Measurements from ENCODE around the gene PIGV. TPM values are rescaled to one million over a fixed set of nuclear protein-coding genes. Genes with fewer than 3 reads are reported as not detected.
A peak's percentile ranks its signal among the peaks of the same experiment; 100 is the strongest.

Gene PIGV
- total RNA-seq (8.6 TPM), polyA plus RNA-seq (10 to 100 TPM in 2 of 4 donors, 1 to 10 TPM in 2; 8.3 to 13.2 (median 9.8) TPM)

- Histone ChIP-seq H3K9me3 (ENCODE audit: control insufficient read depth in 2 of 2, low read length in 2 of 2) (no peaks in the 10 kb centered on the region), H3K4me3 (ENCODE audit: low read depth, low read length) (peak within 1 kb of the TSS; percentile 95), H3K4me1 (ENCODE audit: control insufficient read depth, insufficient read depth, low read length, poor library complexity, severe bottlenecking) (peaks cover 58% of the 10 kb centered on the region), H3K27me3 (ENCODE audit: control insufficient read depth, insufficient read depth, low read length) (no peaks in the 10 kb centered on the region), H3K27ac (ENCODE audit: insufficient read depth, low read length, poor library complexity, severe bottlenecking) (peak within 1 kb of the TSS; percentile 96), H3K36me3 (ENCODE audit: control insufficient read depth, insufficient read depth, low read length) (no peaks in the 10 kb centered on the region)
- Mint-ChIP-seq H3K4me1 (peaks cover 18 to 74% (median 48%) of the 10 kb centered on the region in 4 donors), H3K9me3 (no peaks in the 10 kb centered on the region), H3K27ac (peak within 1 kb of the TSS; percentile 93 to 100 (median 100)), H3K4me3 (peak within 1 kb of the TSS; percentile 96 to 100 (median 98)), H3K27me3 (peaks cover 9% of the 10 kb centered on the region), H3K36me3 (peaks cover 12% of the 10 kb centered on the region)
- ATAC-seq (ENCODE audit: low read depth in 2 of 2) (peak; percentile 75 to 76), DNase-seq (peak; percentile 77 to 91 (median 89))
Observed at GRCh38 chr1:26787706-26788514, at the start of gene PIGV. TSS of gene PIGV (plus strand) at chr1:26787950. CDS start at chr1:26790816, 2,866 bp downstream.

- Histone ChIP-seq H3K4me1 (ENCODE audit: control insufficient read depth, insufficient read depth, low read length, poor library complexity, severe bottlenecking) (peaks cover 49% of the 10 kb centered on the region), H3K27ac (ENCODE audit: insufficient read depth, low read length, poor library complexity, severe bottlenecking) (peak overlapping the region; percentile 66), H3K9me3 (ENCODE audit: control insufficient read depth in 2 of 2, low read length in 2 of 2) (no peaks in the 10 kb centered on the region), H3K4me3 (ENCODE audit: low read depth, low read length) (peak overlapping the region; percentile 74), H3K27me3 (ENCODE audit: control insufficient read depth, insufficient read depth, low read length) (no peaks in the 10 kb centered on the region), H3K36me3 (ENCODE audit: control insufficient read depth, insufficient read depth, low read length) (peaks cover 56% of the 10 kb centered on the region)
- peaks cover 33 to 76% (median 53%) of the 10 kb centered on the region in 4 donors for H3K4me1 Mint-ChIP-seq
- peak overlapping the region; percentile 62 to 98 (median 86) for H3K27ac Mint-ChIP-seq
- DNase-seq (peak in 1 of 3 donors; percentile 47), ATAC-seq (ENCODE audit: low read depth in 2 of 2) (no peak)
- H3K9me3 Mint-ChIP-seq: no peaks in the 10 kb centered on the region
- peaks cover 26% of the 10 kb centered on the region for H3K36me3 Mint-ChIP-seq
- peak overlapping the region; percentile 16 to 83 (median 76) for H3K4me3 Mint-ChIP-seq
- no peaks in the 10 kb centered on the region for H3K27me3 Mint-ChIP-seq
Observed at GRCh38 chr1:26739329-26739914, 48.3 kb upstream of the PIGV start.

- H3K4me3 ChIP-seq (ENCODE audit: low read depth, low read length): peak overlapping the region; percentile 74
- Mint-ChIP-seq H3K27me3 (no peaks in the 10 kb centered on the region), H3K4me3 (peak overlapping the region; percentile 5 to 82 (median 43)), H3K9me3 (no peaks in the 10 kb centered on the region), H3K4me1 (peaks cover 33 to 79% (median 57%) of the 10 kb centered on the region in 4 donors), H3K27ac (peak overlapping the region; percentile 62 to 98 (median 86)), H3K36me3 (peaks cover 26% of the 10 kb centered on the region)
- peak overlapping the region; percentile 66 for H3K27ac ChIP-seq (ENCODE audit: insufficient read depth, low read length, poor library complexity, severe bottlenecking)
- H3K27me3 ChIP-seq (ENCODE audit: control insufficient read depth, insufficient read depth, low read length): no peaks in the 10 kb centered on the region
- DNase-seq (no peak), ATAC-seq (ENCODE audit: low read depth in 2 of 2) (no peak)
- peaks cover 49% of the 10 kb centered on the region for H3K36me3 ChIP-seq (ENCODE audit: control insufficient read depth, insufficient read depth, low read length)
- H3K9me3 ChIP-seq (ENCODE audit: control insufficient read depth in 2 of 2, low read length in 2 of 2): no peaks in the 10 kb centered on the region
- peaks cover 54% of the 10 kb centered on the region for H3K4me1 ChIP-seq (ENCODE audit: control insufficient read depth, insufficient read depth, low read length, poor library complexity, severe bottlenecking)
Observed at GRCh38 chr1:26740023-26740634, 47.6 kb upstream of the PIGV start.

GRCh38 chr1:26740952-26741351, 46.8 kb upstream of the PIGV start:
- no peaks in the 10 kb centered on the region for H3K27me3 Mint-ChIP-seq
- Histone ChIP-seq H3K27me3 (ENCODE audit: control insufficient read depth, insufficient read depth, low read length) (no peaks in the 10 kb centered on the region), H3K27ac (ENCODE audit: insufficient read depth, low read length, poor library complexity, severe bottlenecking) (peak overlapping the region; percentile 66), H3K4me1 (ENCODE audit: control insufficient read depth, insufficient read depth, low read length, poor library complexity, severe bottlenecking) (peaks cover 60% of the 10 kb centered on the region), H3K4me3 (ENCODE audit: low read depth, low read length) (no peak overlapping the region), H3K9me3 (ENCODE audit: control insufficient read depth in 2 of 2, low read length in 2 of 2) (no peaks in the 10 kb centered on the region), H3K36me3 (ENCODE audit: control insufficient read depth, insufficient read depth, low read length) (peaks cover 43% of the 10 kb centered on the region)
- ATAC-seq (ENCODE audit: low read depth in 2 of 2): no peak
- peaks cover 25% of the 10 kb centered on the region for H3K36me3 Mint-ChIP-seq
- peak overlapping the region in 1 of 4 donors; percentile 66 for H3K4me3 Mint-ChIP-seq
- no peak for DNase-seq
- H3K27ac Mint-ChIP-seq: peak overlapping the region in 2 of 3 donors; percentile 86 to 88
- no peaks in the 10 kb centered on the region for H3K9me3 Mint-ChIP-seq
- H3K4me1 Mint-ChIP-seq: peaks cover 33 to 83% (median 55%) of the 10 kb centered on the region in 4 donors

- Mint-ChIP-seq H3K36me3 (peaks cover 35% of the 10 kb centered on the region), H3K9me3 (no peaks in the 10 kb centered on the region), H3K4me1 (peaks cover 37 to 99% (median 69%) of the 10 kb centered on the region in 4 donors), H3K4me3 (peak overlapping the region; percentile 43 to 84 (median 65)), H3K27me3 (no peaks in the 10 kb centered on the region), H3K27ac (peak overlapping the region; percentile 86 to 96 (median 93))
- Histone ChIP-seq H3K9me3 (ENCODE audit: control insufficient read depth in 2 of 2, low read length in 2 of 2) (no peaks in the 10 kb centered on the region), H3K27me3 (ENCODE audit: control insufficient read depth, insufficient read depth, low read length) (no peaks in the 10 kb centered on the region), H3K27ac (ENCODE audit: insufficient read depth, low read length, poor library complexity, severe bottlenecking) (peak overlapping the region; percentile 95), H3K36me3 (ENCODE audit: control insufficient read depth, insufficient read depth, low read length) (peaks cover 35% of the 10 kb centered on the region), H3K4me1 (ENCODE audit: control insufficient read depth, insufficient read depth, low read length, poor library complexity, severe bottlenecking) (peaks cover 76% of the 10 kb centered on the region), H3K4me3 (ENCODE audit: low read depth, low read length) (peak overlapping the region; percentile 68)
- ATAC-seq (ENCODE audit: low read depth in 2 of 2): no peak
- DNase-seq: no peak
Observed at GRCh38 chr1:26743426-26744059, 44.2 kb upstream of the PIGV start.

- peaks cover 33% of the 10 kb centered on the region for H3K36me3 Mint-ChIP-seq
- peak; percentile 97 to 99 for ATAC-seq (ENCODE audit: low read depth in 2 of 2)
- peak overlapping the region; percentile 28 to 84 (median 65) for H3K4me3 Mint-ChIP-seq
- no peaks in the 10 kb centered on the region for H3K27me3 Mint-ChIP-seq
- Histone ChIP-seq H3K36me3 (ENCODE audit: control insufficient read depth, insufficient read depth, low read length) (peaks cover 38% of the 10 kb centered on the region), H3K27me3 (ENCODE audit: control insufficient read depth, insufficient read depth, low read length) (no peaks in the 10 kb centered on the region), H3K9me3 (ENCODE audit: control insufficient read depth in 2 of 2, low read length in 2 of 2) (no peaks in the 10 kb centered on the region), H3K27ac (ENCODE audit: insufficient read depth, low read length, poor library complexity, severe bottlenecking) (peak overlapping the region; percentile 95), H3K4me3 (ENCODE audit: low read depth, low read length) (peak overlapping the region; percentile 68), H3K4me1 (ENCODE audit: control insufficient read depth, insufficient read depth, low read length, poor library complexity, severe bottlenecking) (peaks cover 73% of the 10 kb centered on the region)
- peak overlapping the region; percentile 86 to 96 (median 93) for H3K27ac Mint-ChIP-seq
- H3K9me3 Mint-ChIP-seq: no peaks in the 10 kb centered on the region
- peak; percentile 74 to 97 (median 89) for DNase-seq
- peaks cover 34 to 97% (median 66%) of the 10 kb centered on the region in 4 donors for H3K4me1 Mint-ChIP-seq
Observed at GRCh38 chr1:26744075-26744959, 43.4 kb upstream of the PIGV start.
